Right lobe of liver (tissue), 4 donors: Measurements from ENCODE around the gene CELF4.

Source experiments
- CTCF ChIP-seq, 4 donors: fragments of 200-600 bp in 3 of 4; fragments of 450-650 bp in 1 of 4; IDR thresholded peaks; one replicate each; pipeline versions ENCODE4 v1.5.1 to v1.8.0; 2016 to 2022; ENCODE audit warnings: antibody characterized with exemption in 4 of 4, mild to moderate bottlenecking in 2 of 4
- POLR2A ChIP-seq: fragments of 450-650 bp; IDR thresholded peaks from one replicate; pipeline ENCODE4 v1.6.1; 2017; ENCODE audit warnings: antibody characterized with exemption, mild to moderate bottlenecking
- donor health status: DM: no; HTN: no; CAD: no.
- donor health status: DM: no; HTN: no; CAD: no.
- donor health status: DM: no; HTN: yes; CAD: no.

GRCh38 chr18:37321582-37322491 is 243.8 kb downstream of the CELF4 start:
- TF ChIP-seq CTCF (IDR thresholded peaks at IDR 0.05), result no peak
- TF ChIP-seq POLR2A, result no peak
